ENCODE measurements around the gene RASL10B.

The RASL10B gene

DNA sequence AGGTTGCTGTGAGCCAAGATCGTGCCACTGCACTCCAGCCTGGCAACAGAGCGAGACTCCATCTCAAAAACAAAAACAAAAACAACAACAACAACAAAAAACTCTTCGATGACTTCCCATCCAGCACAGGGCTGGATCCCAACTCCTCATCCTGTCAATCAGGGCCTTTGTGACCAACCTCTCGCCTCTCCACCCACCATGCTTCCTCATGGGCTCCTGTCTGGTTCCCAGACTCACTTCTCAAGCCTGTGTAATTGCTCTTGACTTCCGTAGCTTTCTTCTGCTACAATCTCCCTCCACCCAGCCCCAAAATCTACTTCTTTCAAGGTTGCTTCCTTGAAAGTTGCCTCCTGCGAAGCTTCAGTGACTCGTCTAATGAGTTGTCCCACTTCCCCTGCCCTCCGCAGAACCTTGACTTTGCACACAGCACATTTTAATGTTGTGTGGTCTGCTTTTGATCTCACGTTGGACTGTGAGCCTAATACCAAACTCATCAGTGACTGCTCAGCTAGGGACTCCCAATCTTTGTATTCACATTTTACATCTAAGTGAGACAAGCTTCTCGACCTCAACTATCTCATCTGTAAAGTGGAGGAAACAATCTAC, 936 bp upstream of the RASL10B start:
- Mint-ChIP-seq H3K9me3 (no peaks in the 10 kb centered on the region), H3K27me3 (peaks cover 9% of the 10 kb centered on the region), H3K36me3 (peaks cover 21% of the 10 kb centered on the region), H3K27ac (no peak overlapping the region), H3K4me3 (no peak overlapping the region), H3K4me1 (peaks cover 11% of the 10 kb centered on the region)
- ATAC-seq = no peak

DNA sequence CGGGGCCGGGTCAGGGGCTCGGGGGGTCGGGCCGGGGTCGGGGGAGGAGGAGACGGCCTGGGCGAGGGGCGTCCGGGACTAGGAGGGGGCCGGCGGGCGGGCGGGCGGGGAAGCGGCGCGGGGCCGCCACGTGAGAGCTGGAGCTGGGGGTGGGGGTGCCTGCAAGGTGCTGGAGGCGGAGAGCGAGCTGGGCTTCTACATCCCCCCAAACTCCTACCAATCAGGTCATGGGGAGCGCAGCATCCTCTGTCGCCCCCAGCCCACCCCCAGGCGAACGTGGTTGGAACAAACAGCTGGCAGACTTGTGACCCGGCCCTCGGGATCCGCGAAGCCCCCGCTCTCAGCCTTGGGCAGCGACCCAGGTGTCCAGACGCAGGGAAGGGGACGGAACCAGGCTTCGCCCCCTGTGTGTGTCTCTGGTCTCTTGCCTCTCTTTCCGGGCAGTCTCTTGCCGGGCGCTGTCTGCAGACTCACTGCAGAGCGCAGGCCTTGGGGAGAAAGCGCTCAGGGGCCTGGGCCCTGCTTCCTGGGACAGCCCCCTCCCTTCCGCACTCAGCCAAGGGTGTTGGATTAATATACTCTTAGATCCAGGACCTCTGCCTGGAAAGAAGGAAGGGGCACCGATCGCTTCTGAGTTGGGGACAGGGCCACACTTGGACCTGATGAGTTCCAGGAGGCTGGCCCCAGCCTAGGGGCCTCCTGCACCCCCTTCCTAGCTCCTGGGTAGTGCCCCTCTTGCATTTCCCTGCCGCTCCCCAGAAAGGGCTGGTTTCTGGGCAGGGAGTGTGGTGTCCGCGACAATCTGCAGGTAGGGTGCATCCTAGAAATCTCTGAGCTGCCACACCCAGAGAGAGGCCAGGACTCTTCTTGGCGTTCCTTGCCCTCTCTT, 722 bp downstream of the RASL10B start:
- H3K9me3 Mint-ChIP-seq = no peaks in the 10 kb centered on the region
- no peak overlapping the region for H3K4me3 Mint-ChIP-seq
- H3K36me3 Mint-ChIP-seq = peaks cover 14% of the 10 kb centered on the region
- H3K4me1 Mint-ChIP-seq = peaks cover 11% of the 10 kb centered on the region
- peaks cover 9% of the 10 kb centered on the region for H3K27me3 Mint-ChIP-seq
- H3K27ac Mint-ChIP-seq = no peak overlapping the region
- ATAC-seq = no peak

DNA sequence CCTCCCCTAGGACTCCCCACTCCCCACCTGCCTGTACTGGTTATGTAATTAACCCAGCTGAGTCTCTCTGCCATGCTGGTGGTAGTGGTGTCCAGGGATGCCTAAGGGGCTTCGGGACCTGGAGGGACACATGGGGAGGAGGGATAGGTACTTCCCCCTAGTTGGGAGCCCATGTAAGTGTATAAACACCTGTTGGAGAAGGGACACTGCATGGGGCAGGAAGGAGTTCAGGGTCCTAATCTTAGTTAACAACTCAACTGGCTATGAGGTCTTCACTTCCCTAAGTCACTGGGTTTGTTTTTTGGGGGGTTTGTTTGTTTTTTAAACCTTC, 1.3 kb downstream of the RASL10B start:
- Mint-ChIP-seq H3K4me1 (peaks cover 11% of the 10 kb centered on the region), H3K36me3 (peaks cover 10% of the 10 kb centered on the region), H3K9me3 (no peaks in the 10 kb centered on the region), H3K27ac (no peak overlapping the region), H3K4me3 (no peak overlapping the region), H3K27me3 (peaks cover 9% of the 10 kb centered on the region)
- no peak for ATAC-seq

DNA sequence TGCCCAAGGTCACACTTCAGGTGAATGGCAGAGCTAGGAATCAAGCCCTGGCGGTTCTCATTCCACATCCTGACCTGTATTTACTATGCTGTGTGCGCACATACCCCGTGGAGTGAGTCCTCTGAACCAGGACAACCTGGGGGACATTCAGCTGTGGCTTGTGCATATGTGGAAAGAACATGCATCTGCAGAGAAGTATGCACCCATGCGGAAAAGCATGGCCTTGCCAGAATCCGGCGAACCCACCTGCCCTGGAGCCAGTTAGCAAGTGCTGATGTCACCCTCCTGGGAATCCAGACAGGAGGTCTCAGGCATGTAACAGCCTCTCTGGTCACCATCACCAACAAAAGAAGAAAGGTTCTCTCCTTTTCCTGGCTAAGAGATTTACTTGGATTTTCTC, 1.9 kb downstream of the RASL10B start:
- Mint-ChIP-seq H3K36me3 (peaks cover 4% of the 10 kb centered on the region), H3K4me1 (peaks cover 11% of the 10 kb centered on the region), H3K27ac (no peak overlapping the region), H3K27me3 (peaks cover 9% of the 10 kb centered on the region), H3K9me3 (no peaks in the 10 kb centered on the region), H3K4me3 (no peak overlapping the region)
- ATAC-seq = no peak

DNA sequence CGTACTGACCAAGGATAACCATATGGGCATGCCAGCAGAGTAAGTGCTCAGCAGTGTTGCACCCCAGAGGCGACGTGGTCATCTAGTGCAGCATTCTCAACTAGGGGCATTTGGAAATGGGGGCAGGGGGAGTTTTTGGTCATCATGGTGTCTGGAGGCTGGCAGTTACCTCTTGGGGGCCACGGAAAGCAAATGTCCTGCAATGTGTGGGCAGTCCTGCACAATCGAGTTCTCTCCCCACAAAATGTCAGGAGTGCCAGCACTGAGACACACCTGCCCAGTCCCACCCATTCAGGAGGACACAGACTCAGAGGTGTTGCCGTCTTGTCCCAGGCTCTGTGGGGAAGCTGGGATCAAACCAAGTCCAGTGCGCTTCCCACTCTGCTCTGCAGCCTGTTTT, 3.0 kb downstream of the RASL10B start:
- H3K4me3 Mint-ChIP-seq = no peak overlapping the region
- no peaks in the 10 kb centered on the region for H3K9me3 Mint-ChIP-seq
- no peaks in the 10 kb centered on the region for H3K36me3 Mint-ChIP-seq
- no peak overlapping the region for H3K27ac Mint-ChIP-seq
- H3K27me3 Mint-ChIP-seq = peaks cover 12% of the 10 kb centered on the region
- no peak for ATAC-seq
- peaks cover 11% of the 10 kb centered on the region for H3K4me1 Mint-ChIP-seq

DNA sequence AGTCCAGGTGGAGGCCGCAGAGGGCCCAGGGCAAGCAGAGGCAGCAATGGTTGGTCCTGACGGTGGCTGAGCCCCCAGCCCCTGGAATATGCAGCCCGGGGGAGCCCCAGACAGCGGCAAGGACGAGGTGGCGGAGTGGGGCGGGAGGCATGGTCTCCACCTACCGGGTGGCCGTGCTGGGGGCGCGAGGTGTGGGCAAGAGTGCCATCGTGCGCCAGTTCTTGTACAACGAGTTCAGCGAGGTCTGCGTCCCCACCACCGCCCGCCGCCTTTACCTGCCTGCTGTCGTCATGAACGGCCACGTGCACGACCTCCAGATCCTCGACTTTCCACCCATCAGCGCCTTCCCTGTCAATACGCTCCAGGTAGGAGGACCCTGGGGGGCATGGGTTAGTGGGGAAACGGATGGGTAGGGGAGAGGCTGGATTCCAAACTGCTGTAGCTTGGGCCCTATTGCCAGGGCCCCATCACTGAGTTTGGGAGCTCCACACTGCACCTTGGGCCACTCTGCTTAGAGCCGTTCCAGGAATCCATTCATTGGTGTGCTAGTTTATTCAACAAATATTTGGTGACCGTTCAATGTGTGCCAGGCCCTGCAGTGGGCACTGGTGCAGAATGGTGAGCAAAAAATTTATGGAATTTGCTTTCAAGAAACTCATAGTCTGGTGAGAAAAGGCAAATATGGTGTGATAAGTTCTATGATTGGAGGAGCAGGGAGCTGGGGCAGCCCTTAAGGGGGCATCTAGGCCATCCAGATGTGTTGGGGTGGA, 3.8 kb downstream of the RASL10B start:
- ATAC-seq = no peak
- H3K36me3 Mint-ChIP-seq = no peaks in the 10 kb centered on the region
- H3K27ac Mint-ChIP-seq = no peak overlapping the region
- peaks cover 11% of the 10 kb centered on the region for H3K4me1 Mint-ChIP-seq
- peaks cover 20% of the 10 kb centered on the region for H3K27me3 Mint-ChIP-seq
- H3K4me3 Mint-ChIP-seq = no peak overlapping the region
- H3K9me3 Mint-ChIP-seq = no peaks in the 10 kb centered on the region

DNA sequence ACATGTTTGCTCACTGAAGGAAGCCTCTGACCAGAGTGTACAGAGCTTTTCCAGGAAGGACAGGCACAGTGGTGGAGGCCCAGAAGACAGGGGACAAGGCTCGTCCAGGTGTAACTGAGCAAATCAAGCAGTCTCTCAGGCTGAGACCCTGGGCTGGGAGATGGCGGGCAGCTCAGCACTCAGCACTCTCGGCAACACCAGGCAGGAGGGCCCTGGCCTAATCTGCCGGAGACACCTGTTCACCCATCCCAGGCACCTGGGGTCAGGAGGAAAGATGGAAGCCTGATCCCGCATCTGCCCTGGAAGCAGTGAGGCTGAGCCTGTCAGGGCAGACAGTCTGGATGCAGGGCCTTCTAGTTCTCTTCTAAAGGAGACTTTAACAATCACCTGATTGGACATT, 4.8 kb downstream of the RASL10B start:
- no peak for ATAC-seq
- Mint-ChIP-seq H3K27ac (no peak overlapping the region), H3K36me3 (no peaks in the 10 kb centered on the region), H3K4me3 (no peak overlapping the region), H3K9me3 (no peaks in the 10 kb centered on the region), H3K4me1 (peaks cover 2% of the 10 kb centered on the region), H3K27me3 (peaks cover 24% of the 10 kb centered on the region)

DNA sequence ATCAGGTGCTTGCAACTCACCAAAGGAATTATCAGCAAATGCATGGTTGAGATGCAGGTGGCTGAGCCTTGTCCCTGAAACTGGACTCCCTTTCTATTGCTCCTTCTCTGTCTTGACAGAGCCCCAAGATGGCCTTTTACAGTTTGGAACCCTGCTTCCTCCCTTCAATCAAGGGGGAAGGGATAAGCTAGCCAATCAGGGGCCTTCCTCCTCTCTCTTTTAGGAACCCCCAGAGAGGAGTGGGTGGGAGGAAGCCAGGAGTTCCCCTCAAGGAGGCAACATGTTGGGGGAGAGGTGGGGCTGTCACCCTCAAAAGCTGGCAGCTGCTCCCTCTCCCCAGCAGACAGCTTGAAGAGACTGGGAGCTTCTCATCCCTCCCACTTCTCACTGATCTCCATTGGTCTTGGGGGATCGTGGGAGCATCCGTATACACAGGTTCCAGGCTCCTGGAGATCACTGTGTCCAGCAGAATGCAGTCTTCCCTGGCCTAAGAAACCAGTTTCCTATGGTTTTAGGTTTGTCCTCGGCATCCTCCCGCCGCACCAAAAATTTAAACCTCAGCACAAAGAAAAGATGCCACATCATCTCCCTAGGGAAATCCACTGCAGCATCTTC, 7.2 kb downstream of the RASL10B start:
- Mint-ChIP-seq H3K27ac (no peak overlapping the region), H3K9me3 (no peaks in the 10 kb centered on the region), H3K27me3 (peaks cover 45% of the 10 kb centered on the region), H3K36me3 (no peaks in the 10 kb centered on the region), H3K4me1 (peaks cover 10% of the 10 kb centered on the region), H3K4me3 (no peak overlapping the region)
- no peak for ATAC-seq

DNA sequence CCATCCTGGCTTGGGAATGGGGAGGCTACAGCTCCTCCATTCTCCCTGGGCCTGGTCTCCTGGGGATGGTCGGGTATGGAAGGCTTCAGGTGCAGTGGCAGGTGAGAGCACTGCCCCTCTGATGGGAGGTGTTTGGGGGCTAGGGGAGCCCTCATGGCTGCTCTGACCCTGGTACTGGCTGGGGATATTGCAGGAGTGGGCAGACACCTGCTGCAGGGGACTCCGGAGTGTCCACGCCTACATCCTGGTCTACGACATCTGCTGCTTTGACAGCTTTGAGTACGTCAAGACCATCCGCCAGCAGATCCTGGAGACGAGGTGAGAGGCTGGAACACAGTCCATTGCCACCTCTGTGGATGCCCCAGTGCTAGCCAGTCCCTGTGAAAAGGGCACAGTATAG, 8.8 kb downstream of the RASL10B start:
- no peak for ATAC-seq
- Mint-ChIP-seq H3K27ac (no peak overlapping the region), H3K9me3 (no peaks in the 10 kb centered on the region), H3K4me1 (peaks cover 10% of the 10 kb centered on the region), H3K27me3 (peaks cover 58% of the 10 kb centered on the region), H3K36me3 (no peaks in the 10 kb centered on the region), H3K4me3 (no peak overlapping the region)

DNA sequence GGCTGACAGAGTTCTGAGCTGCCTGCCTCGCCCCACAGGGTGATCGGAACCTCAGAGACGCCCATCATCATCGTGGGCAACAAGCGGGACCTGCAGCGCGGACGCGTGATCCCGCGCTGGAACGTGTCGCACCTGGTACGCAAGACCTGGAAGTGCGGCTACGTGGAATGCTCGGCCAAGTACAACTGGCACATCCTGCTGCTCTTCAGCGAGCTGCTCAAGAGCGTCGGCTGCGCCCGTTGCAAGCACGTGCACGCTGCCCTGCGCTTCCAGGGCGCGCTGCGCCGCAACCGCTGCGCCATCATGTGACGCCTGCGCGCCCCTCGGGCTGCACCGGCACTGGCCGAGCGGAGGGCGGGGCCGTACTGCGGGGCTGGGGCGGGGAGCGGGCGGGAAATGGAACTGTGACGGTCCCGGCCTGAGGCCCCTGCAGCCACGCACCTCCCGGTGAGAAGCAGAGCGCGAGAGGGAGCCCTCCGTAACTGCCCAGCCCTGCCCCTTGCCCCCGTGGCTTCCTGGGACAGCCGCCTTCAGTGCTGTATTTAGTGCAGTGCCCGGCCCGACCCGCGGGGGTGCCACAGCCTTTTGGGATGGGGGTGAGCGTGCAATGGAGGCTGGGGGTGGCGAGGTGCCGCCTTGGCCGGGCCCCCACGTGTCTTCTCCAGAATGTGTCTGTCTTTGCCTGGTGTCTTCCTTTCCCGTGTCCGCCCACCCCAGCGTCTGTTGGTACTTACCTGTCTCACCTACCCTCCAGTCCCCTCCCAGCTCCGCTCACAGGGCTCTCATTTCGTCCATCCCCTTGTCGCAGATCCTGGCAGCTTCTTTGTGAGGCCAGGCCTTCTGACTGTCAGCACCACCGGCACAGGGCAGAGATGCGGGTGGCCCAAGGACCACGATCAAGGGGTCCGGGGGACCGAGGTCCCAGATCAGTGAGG, 9.8 kb downstream of the RASL10B start:
- peaks cover 10% of the 10 kb centered on the region for H3K4me1 Mint-ChIP-seq
- H3K4me3 Mint-ChIP-seq = no peak overlapping the region
- peak; percentile 2 for ATAC-seq
- H3K27me3 Mint-ChIP-seq = peaks cover 58% of the 10 kb centered on the region
- H3K9me3 Mint-ChIP-seq = no peaks in the 10 kb centered on the region
- no peaks in the 10 kb centered on the region for H3K36me3 Mint-ChIP-seq
- no peak overlapping the region for H3K27ac Mint-ChIP-seq

DNA sequence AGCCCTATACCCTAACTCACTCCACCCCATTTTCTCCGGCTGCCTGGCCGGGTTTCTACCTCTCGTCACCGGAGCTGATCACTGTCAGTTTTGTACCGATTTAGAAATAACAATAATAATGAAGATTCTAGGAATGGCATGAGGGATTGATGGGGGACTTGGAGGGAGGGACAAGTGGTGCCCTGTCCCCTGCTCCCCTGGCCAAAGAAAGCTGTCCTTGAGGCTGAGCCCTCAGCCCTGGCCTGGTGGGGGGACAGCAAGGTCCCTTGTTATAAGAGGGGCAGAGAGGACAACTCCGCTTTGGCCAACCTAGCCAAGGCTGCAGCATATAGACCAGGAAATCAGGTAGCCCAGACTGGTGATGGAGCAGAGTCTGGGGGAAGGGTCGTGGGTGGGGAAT, 11.1 kb downstream of the RASL10B start:
- ATAC-seq = no peak
- H3K4me3 Mint-ChIP-seq = no peak overlapping the region
- no peak overlapping the region for H3K27ac Mint-ChIP-seq
- peaks cover 15% of the 10 kb centered on the region for H3K4me1 Mint-ChIP-seq
- no peaks in the 10 kb centered on the region for H3K36me3 Mint-ChIP-seq
- peaks cover 67% of the 10 kb centered on the region for H3K27me3 Mint-ChIP-seq
- no peaks in the 10 kb centered on the region for H3K9me3 Mint-ChIP-seq

DNA sequence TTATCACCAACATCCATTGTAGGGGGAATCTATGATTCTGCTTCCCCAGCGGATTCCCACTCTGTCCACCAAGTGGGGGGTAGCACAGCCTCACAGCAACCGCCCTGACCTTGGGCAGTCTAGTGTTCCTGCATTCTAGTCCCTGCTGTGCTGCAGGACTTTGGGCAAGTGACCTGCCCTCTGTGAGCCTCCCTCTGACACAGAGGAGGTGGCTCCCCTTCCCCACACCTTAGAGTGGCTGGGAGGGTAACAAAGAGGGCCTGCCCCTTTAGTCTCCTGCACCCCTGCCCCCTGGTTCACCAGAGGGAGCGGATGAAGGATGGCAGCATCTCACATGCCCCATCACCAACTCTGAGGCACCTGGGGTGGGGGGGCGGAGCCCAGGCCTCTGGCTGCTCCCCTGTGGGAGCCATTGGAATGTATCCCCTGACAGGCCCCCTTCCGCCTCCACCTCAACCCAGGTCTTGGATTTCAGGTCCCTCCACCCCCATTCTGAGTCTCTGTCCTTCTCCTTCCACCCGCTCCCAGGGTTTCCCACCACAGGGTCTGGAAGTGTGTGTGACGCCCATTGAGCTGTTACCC, 11.5 kb downstream of the RASL10B start:
- H3K4me1 Mint-ChIP-seq = peaks cover 17% of the 10 kb centered on the region
- H3K9me3 Mint-ChIP-seq = no peaks in the 10 kb centered on the region
- H3K27me3 Mint-ChIP-seq = peaks cover 72% of the 10 kb centered on the region
- no peak for ATAC-seq
- H3K36me3 Mint-ChIP-seq = no peaks in the 10 kb centered on the region
- no peak overlapping the region for H3K4me3 Mint-ChIP-seq
- no peak overlapping the region for H3K27ac Mint-ChIP-seq

DNA sequence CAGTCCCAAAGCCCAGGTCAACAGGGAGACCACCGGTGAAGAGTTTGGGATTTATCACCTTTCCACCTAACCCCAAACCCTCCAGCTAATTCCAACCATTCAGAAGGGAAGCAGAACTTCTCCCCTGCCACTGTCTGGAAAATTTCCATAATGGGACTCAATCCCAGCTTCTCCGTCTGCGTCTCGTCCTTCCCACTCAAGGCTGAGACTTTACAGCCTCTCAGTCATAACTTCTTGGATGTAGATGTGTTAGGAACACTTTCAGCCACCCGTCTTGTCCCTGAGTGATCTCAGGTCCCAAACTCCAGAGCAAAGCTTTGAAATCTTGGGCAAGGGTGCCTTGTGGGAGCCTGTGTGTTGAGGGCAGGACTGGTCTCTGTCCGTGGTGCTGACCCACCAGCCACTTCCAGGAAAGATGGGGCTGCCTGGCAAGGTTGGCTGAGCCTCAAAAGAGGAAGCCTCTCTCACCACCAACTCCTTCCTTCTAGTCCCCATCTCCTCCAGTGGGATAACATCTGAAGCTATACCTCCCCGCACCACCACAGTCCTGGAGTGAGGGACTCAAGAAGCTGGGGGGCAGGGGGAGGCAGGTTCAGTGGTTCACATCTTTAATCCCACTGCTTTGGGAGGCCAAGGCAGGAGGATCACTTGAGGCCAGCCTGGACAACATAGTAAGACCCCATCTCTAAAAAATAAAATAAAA, 12.3 kb downstream of the RASL10B start:
- Mint-ChIP-seq H3K4me3 (no peak overlapping the region), H3K9me3 (no peaks in the 10 kb centered on the region), H3K4me1 (peaks cover 17% of the 10 kb centered on the region), H3K36me3 (no peaks in the 10 kb centered on the region), H3K27me3 (peaks cover 79% of the 10 kb centered on the region), H3K27ac (no peak overlapping the region)
- no peak for ATAC-seq

DNA sequence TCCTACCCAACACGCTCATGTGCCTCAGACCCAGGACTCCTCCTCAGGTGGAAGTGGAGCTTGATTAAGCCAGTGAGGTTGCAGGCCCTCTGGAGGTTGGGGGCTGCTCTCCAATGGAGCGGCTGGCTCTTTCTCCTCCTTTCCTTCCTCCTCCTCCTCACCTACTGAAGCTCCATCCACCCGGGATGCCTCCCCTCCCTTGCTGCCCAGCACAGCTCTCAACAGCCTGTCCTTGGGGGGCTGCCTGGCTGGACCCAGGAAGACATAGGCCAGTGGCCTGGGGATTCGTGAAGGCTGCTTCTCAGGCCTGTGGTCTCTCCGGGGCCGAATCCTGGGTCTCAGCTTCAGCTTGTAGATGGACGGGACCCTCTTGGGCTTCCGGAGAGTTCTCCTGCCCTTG, 13.4 kb downstream of the RASL10B start:
- peaks cover 83% of the 10 kb centered on the region for H3K27me3 Mint-ChIP-seq
- no peak for ATAC-seq
- H3K4me1 Mint-ChIP-seq = peaks cover 28% of the 10 kb centered on the region
- H3K27ac Mint-ChIP-seq = no peak overlapping the region
- no peak overlapping the region for H3K4me3 Mint-ChIP-seq
- no peaks in the 10 kb centered on the region for H3K9me3 Mint-ChIP-seq
- H3K36me3 Mint-ChIP-seq = no peaks in the 10 kb centered on the region
